ENCODE data around the gene ANGPTL1.

Gene ANGPTL1

GRCh38 chr1:178870944-178871343 is at the start of gene ANGPTL1:
ANGPTL1 (minus strand) TSS chr1:178871077; CDS start chr1:178865776, 5,301 bp downstream.
- no peak for DNase-seq

GRCh38 chr1:178919581-178919980 is 48.7 kb upstream of the ANGPTL1 start:
- DNase-seq: no peak

GRCh38 chr1:178918955-178919354 is 48.1 kb upstream of the ANGPTL1 start:
- DNase-seq: no peak

GRCh38 chr1:178918308-178918707 is 47.4 kb upstream of the ANGPTL1 start:
- DNase-seq: no peak

GRCh38 chr1:178916448-178917174 is 45.7 kb upstream of the ANGPTL1 start:
- DNase-seq: no peak

- no peak for DNase-seq
Observed at GRCh38 chr1:178912597-178912996, 41.7 kb upstream of the ANGPTL1 start.

- no peak for DNase-seq
Observed at GRCh38 chr1:178910023-178910422, 39.1 kb upstream of the ANGPTL1 start.

GRCh38 chr1:178908358-178908757 is 37.5 kb upstream of the ANGPTL1 start:
- no peak for DNase-seq

- no peak for DNase-seq
Observed at GRCh38 chr1:178901482-178902125, 30.7 kb upstream of the ANGPTL1 start.

- DNase-seq: no peak
Observed at GRCh38 chr1:178899402-178899801, 28.5 kb upstream of the ANGPTL1 start.

- DNase-seq: no peak
Observed at GRCh38 chr1:178898401-178898800, 27.5 kb upstream of the ANGPTL1 start.

GRCh38 chr1:178895928-178896327 is 25.1 kb upstream of the ANGPTL1 start:
- DNase-seq: no peak

GRCh38 chr1:178886551-178886950 is 15.7 kb upstream of the ANGPTL1 start:
- DNase-seq: no peak

GRCh38 chr1:178885869-178886268 is 15.0 kb upstream of the ANGPTL1 start:
- no peak for DNase-seq

- DNase-seq: no peak
Observed at GRCh38 chr1:178881950-178882349, 11.1 kb upstream of the ANGPTL1 start.

GRCh38 chr1:178877896-178878295 is 7.0 kb upstream of the ANGPTL1 start:
- DNase-seq: no peak

- DNase-seq: no peak
Observed at GRCh38 chr1:178875936-178876335, 5.1 kb upstream of the ANGPTL1 start.

- no peak for DNase-seq
Observed at GRCh38 chr1:178874966-178875365, 4.1 kb upstream of the ANGPTL1 start.

GRCh38 chr1:178871551-178872320 is 859 bp upstream of the ANGPTL1 start:
- no peak for DNase-seq

GRCh38 chr1:178870221-178870620 is 656 bp downstream of the ANGPTL1 start:
- no peak for DNase-seq

GRCh38 chr1:178869119-178869697 is 1.7 kb downstream of the ANGPTL1 start:
- DNase-seq: no peak

GRCh38 chr1:178868706-178869105 is 2.2 kb downstream of the ANGPTL1 start:
- DNase-seq: no peak

GRCh38 chr1:178867670-178868069 is 3.2 kb downstream of the ANGPTL1 start:
- DNase-seq: no peak
